Kasumi-1 (cell line): ENCODE results near the gene LUZP4.
"Not testable (repeated sequence)": the region's sequence is repeated elsewhere in the genome, so short reads cannot be mapped to it uniquely, and the experiment has no call there.

ENCODE experiments used
- DNase-seq, 2 experiments: peaks; one replicate each; lab custom pipeline; 2025; lab: John Stamatoyannopoulos, UW

The LUZP4 gene

GRCh38 chrX:115337491-115338144, 48.1 kb downstream of the LUZP4 start:
- DNase-seq = no peak

GRCh38 chrX:115339441-115340025, 50.0 kb downstream of the LUZP4 start:
- DNase-seq = no peak

GRCh38 chrX:115341421-115341820, 51.9 kb downstream of the LUZP4 start:
- DNase-seq = no peak

- peak; percentile 41 to 42 for DNase-seq
Observed at GRCh38 chrX:115344885-115345614, 55.5 kb downstream of the LUZP4 start.

- no peak for DNase-seq
Observed at GRCh38 chrX:115345615-115346014, 56.1 kb downstream of the LUZP4 start.

- not testable (repeated sequence) for DNase-seq
Observed at GRCh38 chrX:115346738-115347137, 57.2 kb downstream of the LUZP4 start.

- no peak for DNase-seq
Observed at GRCh38 chrX:115348446-115349225, 59.1 kb downstream of the LUZP4 start.

- no peak for DNase-seq
Observed at GRCh38 chrX:115350711-115351381, 61.3 kb downstream of the LUZP4 start.

- no peak for DNase-seq
Observed at GRCh38 chrX:115356369-115356768, 66.9 kb downstream of the LUZP4 start.
